NB4 (cell line): Measurements from ENCODE around the gene IL3.

Source experiments
- DNase-seq: peaks from one replicate; pipeline ENCODE4 v3.0.0; 2010; ENCODE audit warnings: low read depth
- H3K4me3 ChIP-seq: one replicate; pipeline ENCODE4 v1.5.1; 2011; ENCODE audit warnings: mild to moderate bottlenecking, low read depth, low read length, moderate library complexity
- CTCF ChIP-seq: IDR thresholded peaks from one replicate; pipeline ENCODE4 v1.5.1; 2012; ENCODE audit warnings: low read depth, low read length
- MAX ChIP-seq: IDR thresholded peaks from 2 replicates; pipeline ENCODE4 v1.6.1; 2011; ENCODE audit warnings: low read depth, low read length
- MYC ChIP-seq: IDR thresholded peaks from 2 replicates; pipeline ENCODE4 v1.6.1; 2011; ENCODE audit warnings: low read depth, low read length
- POLR2A ChIP-seq: IDR thresholded peaks from 2 replicates; pipeline ENCODE4 v1.6.1; 2011; ENCODE audit warnings: mild to moderate bottlenecking; ENCODE audit not compliant: insufficient read length; ENCODE audit errors: extremely low read depth

Gene IL3

GRCh38 chr5:132110930-132111329 is 50.5 kb downstream of the IL3 start:
- H3K4me3 ChIP-seq, result no peak overlapping the region
- TF ChIP-seq MYC (no peak), POLR2A (no peak), MAX (no peak), CTCF (no peak)
- DNase-seq, result no peak

- DNase-seq, result no peak
- no peak for TF ChIP-seq MYC
- no peak for TF ChIP-seq POLR2A
- no peak for TF ChIP-seq MAX
- no peak for TF ChIP-seq CTCF
- H3K4me3 ChIP-seq, result no peak overlapping the region
Measured at GRCh38 chr5:132112111-132112510, 51.7 kb downstream of the IL3 start.
